ENCODE results near the gene KCTD12. TPM values are rescaled to one million over a fixed set of nuclear protein-coding genes. Genes with fewer than 3 reads are reported as not detected.
"Not testable (repeated sequence)": the region's sequence is repeated elsewhere in the genome, so short reads cannot be mapped to it uniquely, and the experiment has no call there.

KCTD12 gene
- 4.4 and 5.4 TPM in 2 replicates for total RNA-seq (2014; rRNA removed; shearing (Covaris generic); ENCODE audit: low replicate concordance)

DNA sequence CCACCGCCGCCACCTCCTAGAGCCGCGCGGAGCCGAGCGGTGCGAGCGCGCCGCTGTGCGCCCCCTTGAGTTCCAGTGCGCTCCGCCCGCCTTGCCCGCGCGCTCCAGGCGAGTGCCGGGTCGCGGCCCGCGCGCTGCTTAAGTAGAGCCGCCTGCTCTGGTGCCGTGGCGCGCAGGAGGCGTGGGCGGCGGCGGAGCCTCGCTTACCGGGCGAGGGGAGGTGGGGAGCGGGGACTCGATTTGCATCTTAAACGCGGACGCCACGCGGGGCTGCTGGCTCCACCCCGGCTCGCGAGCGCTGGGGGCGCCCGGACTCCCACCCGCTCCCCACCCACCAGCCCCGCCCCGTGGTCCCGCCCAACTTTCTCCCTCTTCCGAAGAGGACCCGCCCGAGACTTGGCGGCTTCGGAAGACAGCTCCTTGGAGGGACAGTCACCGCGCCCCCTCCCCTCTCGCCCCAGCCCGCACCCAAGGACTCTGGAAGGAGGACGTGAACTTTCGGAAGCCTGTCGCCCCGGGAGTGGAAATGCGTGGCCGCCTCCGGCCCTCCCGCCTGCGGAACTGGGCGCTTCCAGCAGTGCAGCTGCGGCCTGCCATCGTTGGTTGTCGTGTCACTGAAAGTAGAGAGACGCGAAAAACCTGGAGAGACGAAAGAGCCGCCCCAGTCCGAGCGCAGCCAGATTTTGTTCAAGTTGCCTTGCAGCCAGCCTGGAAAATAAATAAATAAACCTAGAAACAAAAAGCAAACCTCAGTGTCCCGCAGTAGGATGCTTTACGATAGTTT lies at the start of gene KCTD12:
TSS of gene KCTD12 (minus strand) at position 114 of the 784 bp plus-strand sequence. CDS start 257 bp downstream, outside the sequence.
- in situ Hi-C loops (cut with HindIII; ENCODE audit: low pct_unique_long_range_greater_than_20kb, low sequenced_read_pairs), result no loop called here
- peak; percentile 76 for DNase-seq (ENCODE audit: low read depth)

DNA sequence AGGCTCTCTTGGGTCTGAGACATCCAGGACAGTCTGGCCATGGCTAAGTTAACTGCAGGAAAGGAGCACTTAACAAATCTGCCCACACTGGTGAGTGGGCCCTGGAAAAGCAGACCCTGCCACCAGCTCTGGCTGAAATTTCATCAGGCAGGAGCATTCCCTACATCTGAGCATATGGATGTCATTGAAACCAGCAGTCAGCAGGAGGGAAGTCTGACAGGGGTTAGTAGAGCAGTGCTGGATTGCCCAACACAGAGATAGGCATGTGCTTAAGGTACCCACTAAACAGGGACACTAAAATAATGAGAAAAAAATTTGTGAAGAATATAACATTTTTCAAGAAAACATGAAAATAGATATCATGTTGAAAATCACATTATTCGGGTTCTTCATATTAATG lies 48.5 kb upstream of the KCTD12 start:
- in situ Hi-C loops (cut with HindIII; ENCODE audit: low pct_unique_long_range_greater_than_20kb, low sequenced_read_pairs), result no loop called here
- DNase-seq (ENCODE audit: low read depth), result no peak

DNA sequence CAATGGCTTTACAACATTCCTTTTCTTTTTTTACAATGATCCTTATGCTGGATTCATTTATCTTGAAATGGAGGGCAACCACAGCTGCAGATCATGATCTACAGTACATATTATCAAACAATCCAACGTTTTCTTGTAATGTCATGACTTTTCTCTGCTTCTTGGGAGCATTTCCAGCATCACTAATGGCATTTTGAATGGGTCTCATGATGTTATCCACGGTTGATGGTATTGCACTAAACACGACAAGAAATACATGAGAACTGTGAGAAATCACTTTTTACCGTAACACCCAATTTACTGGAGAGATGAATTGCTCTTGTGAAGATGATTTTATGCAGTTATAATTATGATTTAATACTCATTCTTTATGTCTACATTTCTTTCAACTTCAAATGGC lies 45.9 kb upstream of the KCTD12 start:
- no peak for DNase-seq (ENCODE audit: low read depth)
- in situ Hi-C loops (cut with HindIII; ENCODE audit: low pct_unique_long_range_greater_than_20kb, low sequenced_read_pairs), result no loop called here

DNA sequence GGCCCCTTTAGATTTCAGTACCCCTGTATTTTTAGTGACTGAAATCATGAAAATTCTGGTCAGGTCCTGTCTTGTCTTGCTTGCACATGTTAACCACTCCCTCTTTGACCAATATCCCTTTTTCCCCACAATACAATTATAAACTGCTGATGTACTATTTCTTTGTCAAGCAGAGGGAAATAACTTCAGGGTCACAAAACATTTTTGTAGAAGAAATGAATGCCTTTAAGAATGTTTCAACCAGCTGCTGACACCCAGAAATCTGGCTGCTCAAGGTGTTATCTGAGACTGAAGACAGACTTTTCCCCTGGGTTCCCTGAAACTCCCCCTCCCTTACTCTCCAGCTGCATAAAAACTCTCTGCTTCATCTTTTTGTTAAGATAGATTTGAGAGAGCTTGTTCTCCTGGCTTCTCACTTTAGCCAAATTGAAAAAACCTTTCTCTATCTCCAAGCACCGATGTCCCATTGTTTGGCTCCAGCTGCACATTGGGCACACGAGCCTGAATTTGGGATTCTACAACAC lies 43.7 kb upstream of the KCTD12 start:
- in situ Hi-C loops (cut with HindIII; ENCODE audit: low pct_unique_long_range_greater_than_20kb, low sequenced_read_pairs), result no loop called here
- DNase-seq (ENCODE audit: low read depth), result no peak

DNA sequence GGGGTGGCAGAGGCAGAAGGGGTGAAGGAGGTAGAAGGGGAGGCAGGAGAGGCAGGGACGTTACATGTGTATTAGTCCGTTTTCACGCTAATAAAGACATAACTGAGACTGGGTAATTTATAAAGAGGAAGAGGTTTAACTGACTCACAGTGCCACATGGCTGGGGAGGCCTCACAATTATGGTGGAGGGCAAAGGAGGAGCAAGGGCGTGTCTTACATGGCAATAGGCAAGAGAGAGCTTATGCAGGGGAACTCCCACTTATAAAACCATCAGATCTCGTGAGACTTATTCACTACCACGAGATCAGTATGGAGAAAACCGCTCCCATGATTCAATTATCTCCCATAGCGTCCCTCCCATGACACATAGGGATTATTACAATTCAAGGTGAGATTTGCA lies 43.1 kb upstream of the KCTD12 start:
- no peak for DNase-seq (ENCODE audit: low read depth)
- in situ Hi-C loops (cut with HindIII; ENCODE audit: low pct_unique_long_range_greater_than_20kb, low sequenced_read_pairs), result no loop called here

DNA sequence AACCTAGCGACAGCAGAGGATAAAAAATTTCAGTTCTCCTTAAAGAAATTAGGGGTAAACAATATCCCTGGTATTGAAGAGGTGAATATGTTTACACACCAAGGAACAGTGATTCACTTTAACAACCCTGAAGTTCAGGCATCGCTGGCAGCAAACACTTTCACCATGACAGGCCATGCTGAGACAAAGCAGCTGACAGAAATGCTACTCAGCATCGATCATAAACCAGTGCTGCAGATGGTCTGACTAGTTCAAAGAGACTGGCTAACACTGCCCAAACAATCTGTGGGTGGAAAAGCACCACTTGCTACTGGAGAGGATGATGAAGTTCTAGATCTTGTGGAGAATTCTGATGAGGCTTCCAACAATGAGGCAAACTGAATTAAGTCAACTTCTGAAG lies 42.3 kb upstream of the KCTD12 start:
- in situ Hi-C loops (cut with HindIII; ENCODE audit: low pct_unique_long_range_greater_than_20kb, low sequenced_read_pairs), result no loop called here
- no peak for DNase-seq (ENCODE audit: low read depth)

DNA sequence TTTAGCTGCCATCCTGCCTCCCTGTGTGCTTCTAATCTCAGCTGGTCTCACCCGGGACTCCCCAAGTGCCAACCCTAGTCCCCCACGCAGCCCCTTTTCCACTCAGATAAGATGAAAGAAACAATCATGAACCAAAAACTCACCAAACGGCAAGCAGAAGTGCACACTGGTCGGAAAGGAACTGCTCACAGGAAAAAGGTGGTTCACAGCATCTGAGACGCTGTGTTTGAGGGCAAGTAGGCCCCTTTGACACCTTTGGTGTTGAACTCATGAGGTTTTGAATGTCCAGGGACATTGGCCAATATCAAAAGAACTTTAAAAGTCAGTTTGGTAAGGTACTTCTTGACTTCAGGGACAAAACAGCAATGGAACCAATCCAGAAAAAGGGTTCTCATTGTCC lies 41.8 kb upstream of the KCTD12 start:
- in situ Hi-C loops (cut with HindIII; ENCODE audit: low pct_unique_long_range_greater_than_20kb, low sequenced_read_pairs), result no loop called here
- no peak for DNase-seq (ENCODE audit: low read depth)

DNA sequence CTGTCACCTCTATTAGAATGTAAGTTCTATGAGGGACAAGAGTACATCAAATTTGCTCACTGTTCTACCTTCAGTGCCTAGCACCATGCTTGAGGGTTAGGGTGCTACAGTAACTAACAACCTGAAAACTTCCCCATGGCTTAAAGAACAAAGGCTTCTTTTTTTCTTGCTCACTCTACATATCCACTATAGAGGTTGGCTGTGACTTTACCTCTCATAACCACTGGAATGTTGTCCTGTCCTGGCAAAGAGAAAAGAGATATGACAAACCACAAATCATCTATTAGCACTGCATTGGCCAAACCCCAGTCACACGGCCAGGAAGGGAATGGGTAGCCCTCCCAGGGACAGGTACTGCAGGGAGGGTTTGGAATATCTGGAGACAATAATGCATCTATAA lies 38.9 kb upstream of the KCTD12 start:
- no peak for DNase-seq (ENCODE audit: low read depth)
- in situ Hi-C loops (cut with HindIII; ENCODE audit: low pct_unique_long_range_greater_than_20kb, low sequenced_read_pairs), result no loop called here

DNA sequence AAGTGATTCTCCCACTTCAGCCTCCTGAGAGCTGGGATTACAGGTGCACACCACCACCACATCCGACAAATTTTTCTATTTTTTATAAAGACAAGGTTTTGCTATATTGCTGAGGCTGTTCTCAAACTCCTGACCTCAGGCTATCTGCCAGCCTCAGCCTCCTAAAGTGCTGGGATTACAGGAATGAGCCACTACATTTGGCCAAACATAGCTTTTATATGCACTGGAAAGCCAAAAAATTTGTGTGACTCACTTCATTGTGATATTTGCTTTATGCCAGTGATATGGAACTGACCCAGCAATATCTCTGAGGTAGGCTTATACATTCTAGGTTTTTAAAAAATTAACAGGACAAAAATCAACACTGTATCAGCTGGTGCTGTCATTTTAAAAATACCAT lies 35.3 kb upstream of the KCTD12 start:
- no peak for DNase-seq (ENCODE audit: low read depth)
- in situ Hi-C loops (cut with HindIII; ENCODE audit: low pct_unique_long_range_greater_than_20kb, low sequenced_read_pairs), result no loop called here

DNA sequence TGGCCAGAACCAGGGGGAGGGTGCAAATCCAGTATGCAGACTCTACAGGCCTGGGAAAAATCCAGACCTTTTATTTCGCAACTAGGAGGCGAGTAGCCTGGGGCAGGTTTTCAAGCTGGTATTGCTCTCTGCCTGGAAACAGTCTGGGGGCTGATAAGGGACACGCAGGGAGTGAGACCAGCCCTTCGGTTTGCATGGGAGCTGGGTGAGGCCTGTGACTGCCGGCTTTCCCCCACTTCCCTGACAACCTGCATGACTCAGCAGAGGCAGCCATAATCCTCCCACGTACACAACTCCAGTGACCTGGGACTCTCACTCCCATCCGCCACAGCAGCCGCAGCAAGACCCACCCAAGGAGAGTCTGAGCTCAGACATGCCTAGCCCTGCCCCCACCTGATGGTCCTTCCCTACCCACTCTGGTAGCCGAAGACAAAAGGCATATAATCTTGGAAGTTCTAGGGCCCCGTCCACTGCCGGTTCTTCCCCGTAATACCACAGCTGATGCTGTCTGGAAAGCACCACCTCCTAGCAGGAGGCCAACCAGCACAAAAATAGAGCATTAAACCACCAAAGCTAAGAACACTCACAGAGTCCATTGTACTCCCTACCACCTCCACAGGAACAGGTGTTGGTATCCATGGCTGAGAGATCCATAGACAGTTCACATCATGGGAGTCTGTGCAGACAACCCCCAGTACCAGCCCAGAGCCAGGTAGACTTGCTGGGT lies 31.7 kb upstream of the KCTD12 start:
- in situ Hi-C loops (cut with HindIII; ENCODE audit: low pct_unique_long_range_greater_than_20kb, low sequenced_read_pairs), result not testable (repeated sequence)

DNA sequence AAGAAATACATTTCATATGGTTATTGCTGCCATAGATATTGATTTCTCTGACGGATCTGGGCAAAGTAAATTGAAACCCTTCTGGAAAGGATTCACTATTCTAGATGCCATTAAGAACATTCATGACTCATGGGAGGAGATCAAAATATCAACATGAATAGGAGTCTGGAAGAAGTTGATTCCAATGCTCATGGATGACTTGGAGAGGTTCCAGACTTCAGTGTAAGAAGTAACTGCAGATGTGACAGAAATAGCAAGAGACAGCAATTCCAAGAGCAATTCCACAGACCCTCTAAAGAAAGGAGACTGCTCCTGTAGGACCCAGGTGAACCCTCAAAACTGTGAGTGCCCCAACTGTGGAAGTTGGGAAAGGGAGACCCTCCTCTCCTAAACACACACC lies 30.9 kb upstream of the KCTD12 start:
- in situ Hi-C loops (cut with HindIII; ENCODE audit: low pct_unique_long_range_greater_than_20kb, low sequenced_read_pairs), result no loop called here
- no peak for DNase-seq (ENCODE audit: low read depth)

More for the DNA sequence above, 31.7 kb upstream of the KCTD12 start:
- DNase-seq (ENCODE audit: low read depth), result not testable (repeated sequence)

DNA sequence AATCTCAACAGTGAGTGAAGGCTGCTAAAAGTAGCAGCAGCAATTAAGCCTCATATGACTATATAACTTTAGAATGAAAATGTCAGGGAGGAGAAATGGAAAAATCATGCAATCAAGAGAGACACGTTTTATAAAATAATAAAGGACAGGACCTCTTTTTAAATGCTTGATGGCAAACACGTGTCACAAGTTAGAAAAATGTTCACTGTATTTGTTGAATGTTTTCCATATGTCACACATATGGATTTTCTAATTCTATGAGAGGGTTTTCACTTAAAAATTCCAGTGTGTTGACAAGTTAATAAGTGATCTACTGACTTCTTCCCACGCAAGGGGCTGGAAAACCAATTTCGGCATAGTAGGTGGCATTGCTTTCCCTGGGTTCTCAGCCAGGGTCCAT lies 27.7 kb upstream of the KCTD12 start:
- no peak for DNase-seq (ENCODE audit: low read depth)
- in situ Hi-C loops (cut with HindIII; ENCODE audit: low pct_unique_long_range_greater_than_20kb, low sequenced_read_pairs), result no loop called here

DNA sequence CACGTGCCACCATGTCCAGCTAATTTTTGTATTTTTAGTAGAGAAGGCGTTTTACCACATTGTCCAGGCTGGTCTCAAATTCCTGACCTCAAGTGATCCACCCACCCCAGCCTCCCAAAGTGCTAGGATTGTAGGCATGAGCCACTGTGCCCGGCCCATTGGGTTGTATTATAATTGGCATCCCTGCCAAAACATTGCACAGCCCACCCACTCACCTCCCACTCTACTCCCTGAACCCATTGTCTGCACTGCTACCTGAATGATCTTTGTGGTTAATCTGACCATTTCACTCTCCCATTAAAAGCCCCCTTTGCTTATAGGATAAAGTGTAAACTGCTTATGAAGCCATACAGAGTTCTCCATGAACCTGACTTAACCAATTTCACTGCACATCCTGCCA lies 26.3 kb upstream of the KCTD12 start:
- no peak for DNase-seq (ENCODE audit: low read depth)
- in situ Hi-C loops (cut with HindIII; ENCODE audit: low pct_unique_long_range_greater_than_20kb, low sequenced_read_pairs), result no loop called here

DNA sequence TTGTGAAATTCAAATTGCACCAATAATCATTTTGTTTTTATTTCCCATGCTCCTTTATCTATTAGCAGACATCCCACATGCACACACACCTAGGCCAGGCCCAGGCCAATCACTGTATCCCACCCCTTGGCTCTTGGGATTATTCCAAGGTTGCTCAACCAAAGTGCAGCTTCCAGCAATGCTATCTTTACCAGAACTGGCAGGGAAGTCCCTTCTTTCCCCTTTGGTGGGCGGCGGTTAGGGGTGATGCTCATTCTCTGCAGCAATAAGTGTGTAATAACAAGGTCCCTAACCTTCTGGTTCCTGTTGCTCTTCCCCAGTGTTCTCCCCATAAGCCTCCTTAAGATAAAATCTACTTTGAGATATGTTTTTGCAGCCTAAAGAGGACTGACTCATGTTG lies 18.3 kb upstream of the KCTD12 start:
- no peak for DNase-seq (ENCODE audit: low read depth)
- in situ Hi-C loops (cut with HindIII; ENCODE audit: low pct_unique_long_range_greater_than_20kb, low sequenced_read_pairs), result no loop called here

DNA sequence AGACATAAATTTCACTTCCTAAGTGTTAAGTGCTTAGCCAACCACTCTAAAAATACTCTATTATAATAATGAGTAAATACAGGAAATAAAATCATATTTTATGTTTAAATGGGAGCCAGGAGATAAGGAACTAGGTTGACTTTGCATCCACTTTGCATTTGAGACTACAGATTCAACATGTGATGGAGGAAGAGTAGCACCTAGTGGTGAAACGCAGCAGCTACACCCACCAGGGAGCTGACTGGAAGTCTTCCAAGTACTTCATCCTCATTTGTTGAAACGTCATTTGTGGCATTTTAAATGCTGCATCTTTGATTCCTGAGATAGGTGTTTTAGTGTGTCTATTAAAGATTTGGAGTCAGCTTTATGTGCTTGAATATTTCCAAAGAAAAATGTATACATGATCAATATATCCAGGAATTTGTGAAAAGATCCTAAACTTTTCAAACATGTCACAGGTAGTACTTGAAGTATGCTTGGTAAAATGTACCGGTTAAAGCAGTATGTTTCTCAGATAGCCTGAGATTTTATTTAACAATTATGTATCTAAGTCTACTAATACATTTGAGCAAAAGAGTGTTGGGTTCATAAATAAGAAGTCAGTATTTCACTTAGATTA lies 17.4 kb upstream of the KCTD12 start:
- in situ Hi-C loops (cut with HindIII; ENCODE audit: low pct_unique_long_range_greater_than_20kb, low sequenced_read_pairs), result no loop called here
- peak; percentile 28 for DNase-seq (ENCODE audit: low read depth)

DNA sequence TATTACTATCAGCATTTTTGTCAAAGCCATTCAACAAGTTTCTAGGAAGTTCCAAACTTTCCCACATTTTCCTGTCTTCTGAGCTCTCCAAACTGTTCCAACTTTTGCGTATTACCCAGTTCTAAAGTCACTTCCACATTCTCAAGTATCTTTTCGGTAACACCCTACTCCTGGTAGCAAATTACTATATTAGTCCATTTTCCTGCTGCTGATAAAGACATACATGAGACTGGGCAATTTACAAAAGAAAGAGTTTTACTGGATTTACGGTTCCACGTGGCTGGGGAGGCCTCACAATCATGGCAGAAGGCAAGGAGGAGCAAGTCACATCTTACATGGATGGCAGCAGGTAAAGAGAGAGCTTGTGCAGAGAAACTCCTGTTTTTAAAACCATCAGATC lies 12.9 kb upstream of the KCTD12 start:
- in situ Hi-C loops (cut with HindIII; ENCODE audit: low pct_unique_long_range_greater_than_20kb, low sequenced_read_pairs); DNase-seq (ENCODE audit: low read depth): not testable (repeated sequence)

DNA sequence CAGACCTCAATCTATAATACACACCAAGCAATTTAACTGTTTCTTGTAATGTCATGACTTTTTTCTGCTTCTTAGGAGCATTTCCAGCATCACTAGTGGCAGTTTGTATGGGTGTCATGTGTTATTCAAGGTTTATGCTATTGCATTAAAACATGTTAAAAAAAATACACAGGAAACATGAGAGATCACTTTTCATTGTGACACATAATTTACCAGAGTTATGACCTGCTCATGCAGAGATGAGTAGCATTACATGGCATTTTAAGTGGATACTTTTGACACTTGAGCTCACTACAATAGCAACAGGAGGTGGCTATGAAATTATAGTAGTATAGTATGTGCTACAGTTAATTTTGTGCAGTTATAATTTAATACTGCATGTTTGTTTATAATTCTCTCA lies 11.0 kb upstream of the KCTD12 start:
- DNase-seq (ENCODE audit: low read depth); in situ Hi-C loops (cut with HindIII; ENCODE audit: low pct_unique_long_range_greater_than_20kb, low sequenced_read_pairs): not testable (repeated sequence)

DNA sequence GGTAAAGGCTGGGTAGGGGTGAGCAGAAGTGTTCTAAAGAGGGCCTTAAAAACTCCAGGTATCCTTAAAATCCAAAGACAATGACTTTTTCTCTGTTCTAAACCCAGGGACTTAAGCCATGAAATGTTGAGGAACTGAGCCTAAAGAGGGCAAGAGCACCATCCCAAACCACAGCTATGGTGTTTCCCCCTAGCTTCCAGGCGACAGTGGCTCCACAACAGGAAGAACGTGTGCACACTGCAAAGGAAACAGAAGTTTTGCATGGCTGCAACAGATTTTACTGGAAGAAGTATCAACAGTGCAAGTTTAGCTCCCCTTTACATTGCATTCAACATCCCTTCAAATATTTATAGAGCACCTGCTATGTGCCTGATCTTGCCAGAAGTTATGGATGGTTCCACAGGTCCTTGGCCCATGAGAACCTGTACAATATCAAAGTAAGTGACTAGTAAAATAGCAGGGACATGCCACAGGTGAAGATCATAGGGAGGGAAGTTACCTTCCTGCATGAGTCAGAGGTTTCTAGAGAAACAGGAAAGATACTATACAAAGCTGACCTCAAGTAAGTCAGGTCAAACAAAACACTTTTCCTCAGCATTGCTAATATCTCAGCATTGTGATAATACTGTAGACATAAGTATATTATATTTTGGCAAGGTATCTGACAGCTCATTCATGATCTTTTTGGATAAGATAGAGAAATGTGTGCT lies 8.4 kb upstream of the KCTD12 start:
- in situ Hi-C loops (cut with HindIII; ENCODE audit: low pct_unique_long_range_greater_than_20kb, low sequenced_read_pairs), result no loop called here
- DNase-seq (ENCODE audit: low read depth), result no peak

Data from Caki2 (cell line).